A673 (cell line): ENCODE measurements around the gene SYCE1.

Source experiments
- CTCF ChIP-seq: fragments of 300-800, 200-600 bp; sonication (generic); conservative IDR thresholded peaks from 2 replicates; pipeline ENCODE4 v1.5.1; 2017; ENCODE audit warnings: low read depth, mild to moderate bottlenecking, antibody characterized with exemption, low read length, moderate library complexity, mixed read lengths
- EZH2 ChIP-seq: fragments of 200-600 bp; sonication (generic); IDR thresholded peaks from 2 replicates; pipeline ENCODE4 v1.6.1; 2017; ENCODE audit warnings: borderline replicate concordance, low read depth, mild to moderate bottlenecking, mixed read lengths, antibody characterized with exemption, low read length; ENCODE audit not compliant: poor library complexity, severe bottlenecking

GRCh38 chr10:133516057-133516456 lies 49.3 kb downstream of the SYCE1 start:
- no peak for TF ChIP-seq CTCF
- no peak for TF ChIP-seq EZH2
